ENCODE data around the gene TRIP10. TPM values are rescaled to one million over a fixed set of nuclear protein-coding genes. Genes with fewer than 3 reads are reported as not detected.

TRIP10 gene
- total RNA-seq, 1 donor from 2014 or later, result 20.4 TPM

DNA sequence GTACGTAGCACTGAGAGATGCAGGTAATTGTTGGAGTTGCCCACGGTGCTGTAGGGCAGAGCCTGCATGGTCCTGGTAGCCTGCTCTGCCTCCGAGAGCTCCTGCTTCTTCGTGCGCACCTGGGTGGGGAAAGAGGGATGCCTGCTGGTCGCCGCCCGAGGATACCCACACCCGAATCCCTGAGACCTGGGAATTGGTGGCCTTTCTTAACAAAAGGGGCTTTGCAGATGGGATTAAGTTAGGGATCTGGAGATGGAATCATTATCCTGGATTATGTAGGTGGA, 28.5 kb upstream of the TRIP10 start:
- DNase-seq (ENCODE audit: low read depth in 2 of 2), result no peak

- no peak for DNase-seq (ENCODE audit: low read depth in 2 of 2)
Measured at GRCh38 chr19:6711605-6712004, 27.9 kb upstream of the TRIP10 start.

DNA sequence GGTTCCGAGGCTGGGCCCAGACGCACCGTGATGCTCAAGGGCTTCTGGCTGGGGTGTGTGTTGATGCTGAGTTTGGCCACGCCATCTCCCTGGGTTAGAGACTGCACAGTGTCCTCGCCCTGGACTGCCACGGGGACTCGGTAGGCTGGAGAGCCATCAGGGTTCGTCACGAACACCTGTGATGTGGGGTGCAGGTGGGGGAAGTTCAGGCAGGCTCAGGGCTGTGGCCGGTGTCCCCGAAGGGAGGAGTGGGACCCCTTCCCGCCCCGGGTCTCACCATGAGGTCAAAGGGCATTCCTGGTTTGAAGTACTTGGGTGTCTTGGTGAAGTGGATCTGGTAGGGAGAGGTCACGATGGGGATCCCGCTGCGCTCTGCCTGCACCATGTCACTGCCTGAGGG, 27.2 kb upstream of the TRIP10 start:
- DNase-seq (ENCODE audit: low read depth in 2 of 2), result no peak

DNA sequence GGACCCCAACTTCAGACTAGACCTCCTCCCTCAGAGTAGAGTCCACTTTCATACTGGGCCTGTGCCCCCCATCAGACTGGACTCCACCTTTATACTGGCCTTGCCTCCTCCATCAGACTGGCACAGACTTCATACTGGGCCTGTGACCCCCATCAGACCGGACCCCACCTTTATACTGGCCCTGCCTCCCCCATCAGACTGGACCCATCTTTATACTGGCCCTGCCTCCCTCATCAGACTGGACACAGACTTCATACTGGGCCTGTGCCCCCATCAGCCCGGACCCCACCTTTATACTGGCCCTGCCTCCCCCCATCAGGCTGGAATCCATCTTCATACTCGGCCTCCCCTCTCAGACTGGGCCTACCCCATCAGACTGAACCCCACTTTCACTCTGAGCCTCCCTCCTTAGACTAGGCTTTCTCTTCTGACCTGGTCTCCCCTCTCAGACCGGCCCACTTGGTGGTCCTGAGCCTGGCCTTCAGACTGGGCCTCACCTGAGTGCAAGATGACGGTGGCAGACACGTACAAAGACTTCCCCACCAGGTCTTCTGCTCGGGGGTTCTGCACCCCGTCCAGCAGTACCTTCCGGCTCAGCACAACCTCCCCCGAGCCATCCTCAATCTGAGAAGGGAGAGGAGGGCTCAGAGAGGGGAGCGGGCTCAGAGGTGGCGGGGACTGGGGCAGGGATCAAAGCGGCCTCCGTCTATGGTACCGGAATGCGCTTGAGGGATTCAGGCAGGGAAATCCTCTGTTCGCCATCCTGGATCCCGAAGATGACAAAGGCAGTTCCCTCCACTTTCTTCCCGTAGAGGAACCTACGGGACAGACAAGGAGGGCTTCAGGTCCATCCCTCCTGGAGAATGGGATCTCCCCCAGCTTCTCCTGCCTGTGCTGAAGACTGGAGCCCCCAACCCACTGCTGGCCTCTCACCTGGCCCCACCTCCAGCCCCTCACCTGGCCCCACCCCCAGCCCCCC, 26.5 kb upstream of the TRIP10 start:
- DNase-seq (ENCODE audit: low read depth in 2 of 2), result no peak

DNA sequence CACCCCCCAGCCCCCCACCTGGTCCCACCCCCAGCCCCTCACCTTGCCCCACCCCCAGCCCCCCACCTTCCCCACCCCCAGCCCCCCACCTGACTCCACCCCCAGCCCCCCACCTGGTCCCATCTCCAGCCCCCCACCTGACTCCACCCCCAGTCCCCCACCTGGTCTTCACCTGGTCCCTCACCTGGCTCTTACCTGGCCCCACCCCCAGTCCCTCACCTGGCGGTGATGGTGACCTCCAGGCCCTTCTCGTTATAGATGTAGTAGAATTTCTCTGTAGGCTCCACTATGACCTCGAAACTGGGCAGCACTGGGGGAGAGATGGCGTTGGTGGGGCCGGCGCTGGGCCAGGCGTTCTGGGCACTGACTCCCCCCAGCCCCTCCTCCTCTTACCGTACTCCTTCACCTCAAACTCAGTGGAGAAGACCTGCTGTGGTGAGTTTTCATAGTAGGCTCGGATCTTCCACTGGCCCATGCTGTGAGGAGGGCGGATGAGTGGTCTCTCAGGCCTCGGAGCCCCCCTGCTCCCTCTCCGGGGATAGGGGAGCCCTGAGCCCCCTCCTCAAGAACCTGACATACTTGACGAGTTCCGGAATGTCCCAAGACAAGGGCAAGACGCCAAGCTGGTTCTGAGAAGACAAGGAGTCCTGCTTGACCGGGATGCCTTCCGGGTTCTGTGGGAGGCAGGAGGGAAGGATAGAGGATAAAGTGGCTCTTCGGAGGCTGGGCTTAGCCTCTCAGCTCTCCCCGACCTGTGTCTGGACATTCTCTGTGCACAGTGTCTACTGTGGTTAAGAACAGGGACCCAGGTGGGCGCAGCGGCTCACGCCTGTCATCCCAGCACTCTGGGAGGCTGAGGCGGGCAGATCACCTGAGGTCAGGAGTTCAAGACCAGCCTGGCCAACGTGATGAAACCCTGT, 25.4 kb upstream of the TRIP10 start:
- no peak for DNase-seq (ENCODE audit: low read depth in 2 of 2)

DNA sequence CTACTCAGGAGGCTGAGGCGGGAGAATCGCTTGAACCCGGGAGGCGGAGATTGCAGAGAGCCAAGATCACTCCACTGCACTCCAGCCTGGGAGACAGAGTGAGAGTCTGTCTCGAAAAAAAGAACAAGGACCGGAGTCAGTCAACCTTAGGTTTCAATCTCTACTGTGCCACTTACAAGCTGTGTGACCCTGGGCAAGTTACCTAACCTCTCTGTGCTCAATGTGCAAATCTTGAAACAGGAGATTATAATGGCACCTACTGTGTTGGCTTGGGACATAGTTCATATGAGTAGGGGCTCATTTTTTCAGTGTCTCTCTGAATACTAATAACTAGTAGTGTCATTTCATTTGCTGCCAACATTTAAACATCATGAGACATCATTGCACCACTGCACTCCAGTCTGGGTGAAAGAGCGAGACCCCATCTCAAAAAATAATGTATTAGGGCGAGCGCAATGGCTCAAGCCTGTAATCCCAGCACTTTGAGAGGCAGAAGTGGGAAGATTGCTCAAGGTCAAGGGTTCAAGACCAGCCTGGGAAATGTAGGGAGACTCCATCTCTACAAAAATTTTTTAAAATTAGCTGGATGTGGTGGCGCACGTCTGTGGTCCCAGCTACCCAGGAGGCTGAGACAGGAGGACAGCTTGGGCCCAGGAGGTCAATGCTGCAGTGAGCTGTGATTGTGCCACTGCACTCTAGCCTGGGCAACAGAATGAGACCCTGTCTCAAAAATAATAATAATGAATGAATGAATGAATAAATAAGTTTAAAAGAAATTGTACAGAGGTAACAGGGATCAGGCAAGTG, 24.5 kb upstream of the TRIP10 start:
- DNase-seq (ENCODE audit: low read depth in 2 of 2), result no peak

DNA sequence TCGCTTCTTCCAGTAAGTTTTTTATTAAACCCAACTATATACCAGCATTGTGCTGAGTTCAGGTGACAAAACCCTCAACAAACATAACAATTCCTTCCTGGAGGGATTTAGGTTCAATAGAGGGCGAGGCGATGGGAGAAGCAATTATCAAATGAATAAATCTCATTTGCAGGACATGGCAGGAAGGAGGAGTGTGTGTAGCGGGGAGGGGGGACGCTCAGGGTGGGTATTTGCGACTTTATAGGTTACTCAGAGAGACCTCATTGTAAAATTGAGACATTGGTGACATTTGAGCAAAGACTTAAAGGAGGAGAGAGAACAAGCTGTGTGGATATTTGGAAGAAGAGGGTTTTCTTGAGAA, 22.9 kb upstream of the TRIP10 start:
- no peak for DNase-seq (ENCODE audit: low read depth in 2 of 2)

GRCh38 chr19:6717036-6717435, 22.4 kb upstream of the TRIP10 start:
- DNase-seq (ENCODE audit: low read depth in 2 of 2), result no peak

GRCh38 chr19:6717441-6717971, 22.0 kb upstream of the TRIP10 start:
- DNase-seq (ENCODE audit: low read depth in 2 of 2), result no peak

DNA sequence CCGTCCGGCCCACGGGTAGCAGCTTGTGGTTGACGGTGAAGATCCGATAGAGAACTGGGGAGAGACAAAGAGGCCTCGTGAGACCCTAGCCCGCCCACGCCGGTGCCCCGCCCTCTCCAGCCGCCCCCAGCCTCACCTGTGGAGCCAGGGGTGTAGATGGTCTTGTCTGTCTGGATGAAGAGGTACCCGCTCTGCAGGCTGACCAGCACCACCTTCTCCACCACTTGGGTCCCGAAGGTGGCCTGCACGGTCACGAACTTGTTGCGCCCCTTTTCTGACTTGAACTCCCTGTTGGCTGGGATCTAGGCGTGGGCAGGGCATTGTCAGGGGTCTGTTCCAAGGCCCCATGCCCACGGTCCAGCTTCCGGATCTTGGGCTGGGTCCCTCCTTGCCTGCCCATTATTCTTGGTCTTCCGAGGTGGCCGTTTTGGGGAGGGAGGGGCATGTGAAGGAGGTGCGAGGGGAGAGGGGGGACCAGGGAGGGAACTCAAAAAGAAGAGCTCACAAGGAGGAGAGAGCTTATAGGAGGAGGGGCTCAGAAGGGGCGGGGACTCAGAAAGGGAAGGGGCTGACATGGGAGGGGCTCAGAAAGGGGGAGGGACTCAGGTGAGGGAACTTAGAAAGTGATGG, 21.3 kb upstream of the TRIP10 start:
- no peak for DNase-seq (ENCODE audit: low read depth in 2 of 2)

- no peak for DNase-seq (ENCODE audit: low read depth in 2 of 2)
Measured at GRCh38 chr19:6718741-6719539, 20.5 kb upstream of the TRIP10 start.

GRCh38 chr19:6719540-6719861, 20.0 kb upstream of the TRIP10 start:
- DNase-seq (ENCODE audit: low read depth in 2 of 2), result no peak

- no peak for DNase-seq (ENCODE audit: low read depth in 2 of 2)
Measured at GRCh38 chr19:6719992-6720368, 19.5 kb upstream of the TRIP10 start.

DNA sequence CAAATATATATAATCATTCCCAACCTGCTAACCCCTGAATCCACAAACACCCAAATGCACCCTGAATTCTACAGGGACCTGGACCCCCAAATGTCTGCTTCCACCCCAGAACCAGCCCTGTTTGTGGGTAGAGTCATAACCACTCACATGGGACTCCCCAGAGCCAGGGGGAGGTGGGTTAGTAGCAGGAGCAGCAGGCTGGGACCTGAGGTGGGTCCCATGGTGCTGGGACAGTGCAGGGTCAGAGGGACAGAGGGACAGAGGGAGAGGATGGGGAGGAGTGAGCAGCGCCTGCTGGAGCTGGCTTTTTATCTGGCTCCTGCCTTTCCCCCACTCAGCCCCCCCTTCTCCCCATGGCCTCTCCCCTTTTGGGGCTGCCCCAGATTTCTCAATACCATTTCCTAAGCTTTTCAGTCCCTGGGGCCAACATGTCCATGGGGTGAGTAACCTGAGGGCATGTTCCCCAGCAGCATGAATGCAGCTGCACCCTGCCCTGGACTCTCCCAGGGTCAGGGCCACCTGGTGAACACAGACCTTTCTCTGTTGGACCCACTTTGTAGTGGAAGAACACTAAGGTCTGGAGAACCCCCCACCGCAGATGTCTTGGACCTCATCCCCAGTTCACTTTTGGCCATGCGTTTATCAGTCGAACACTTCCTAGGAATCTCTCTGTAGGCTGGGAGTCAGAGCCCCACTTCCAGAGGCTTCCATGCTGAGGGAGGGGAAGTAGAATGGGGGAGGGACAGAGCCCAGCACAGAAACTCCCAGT, 18.9 kb upstream of the TRIP10 start, which contains the start of gene C3:
Gene C3, minus strand, starts transcription at position 282 of the 769 bp plus-strand sequence. Its CDS starts 61 bp downstream, at position 221.
- no peak for DNase-seq (ENCODE audit: low read depth in 2 of 2)

DNA sequence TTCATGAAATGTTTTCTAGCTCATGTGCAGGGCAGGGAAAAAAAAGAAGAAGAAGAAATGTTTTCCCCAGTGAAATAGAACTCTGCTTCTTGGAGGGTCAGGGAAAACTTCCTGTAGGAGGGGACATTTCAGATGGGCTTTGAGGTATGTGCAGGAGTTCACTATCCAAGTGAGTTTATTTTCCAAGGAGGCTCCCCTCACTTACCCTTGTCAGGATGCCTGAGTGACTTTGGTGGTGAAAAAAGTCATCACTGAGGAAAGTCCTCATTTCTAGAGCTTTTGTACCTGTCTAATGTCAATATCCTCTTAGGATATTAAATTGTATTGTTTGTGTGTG, 18.4 kb upstream of the TRIP10 start:
- DNase-seq (ENCODE audit: low read depth in 2 of 2), result no peak

DNA sequence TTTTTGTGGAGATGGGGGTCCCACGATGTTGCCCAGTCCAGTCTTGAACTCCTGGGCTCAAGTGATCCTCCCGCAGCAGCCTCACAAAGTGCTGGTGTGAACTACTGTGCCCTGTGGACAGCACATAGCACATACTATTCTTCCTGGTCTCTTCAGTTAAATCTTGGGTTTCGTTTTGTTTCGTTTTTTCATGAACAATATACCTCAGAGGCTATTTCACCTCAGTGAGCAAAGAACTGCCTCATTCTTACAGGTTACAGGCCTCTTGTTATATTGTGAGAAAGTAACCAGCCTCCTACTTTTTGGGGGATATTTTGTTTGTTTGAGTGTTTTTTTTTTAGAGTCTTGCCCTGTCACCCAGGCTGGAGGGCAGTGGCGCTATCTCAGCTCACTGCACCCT, 17.7 kb upstream of the TRIP10 start:
- DNase-seq (ENCODE audit: low read depth in 2 of 2), result no peak

GRCh38 chr19:6723108-6723618, 16.3 kb upstream of the TRIP10 start:
- peak in 1 of 2 donors; percentile 72 for DNase-seq (ENCODE audit: low read depth in 2 of 2)

DNA sequence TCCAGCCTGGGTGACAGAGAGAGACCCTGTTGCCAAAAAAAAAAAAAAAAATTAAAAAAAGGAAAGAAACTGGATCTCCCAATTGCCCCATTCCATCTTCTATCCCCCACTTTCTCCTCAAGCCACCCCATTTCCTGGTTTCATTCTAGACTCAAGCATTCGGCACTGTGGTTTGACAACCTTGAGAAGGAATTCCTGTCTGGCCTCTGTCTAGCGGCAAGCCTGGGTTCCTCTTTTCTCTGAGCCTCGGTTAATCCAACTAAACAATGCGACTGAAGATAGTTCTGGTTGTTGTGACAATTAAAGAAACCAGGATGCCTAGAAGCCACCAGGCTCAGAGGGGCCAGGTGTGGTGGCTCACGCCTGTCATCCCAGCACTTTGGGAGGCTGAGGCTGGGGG, 15.7 kb upstream of the TRIP10 start:
- DNase-seq (ENCODE audit: low read depth in 2 of 2), result no peak
